ENCODE results near the gene PKP4. TPM values are rescaled to one million over a fixed set of nuclear protein-coding genes. Genes with fewer than 3 reads are reported as not detected.

PKP4 gene
- total RNA-seq, 1 donor from 2014 or later: 64.9 TPM

GRCh38 chr2:158487419-158487818 is 30.7 kb downstream of the PKP4 start:
- no peaks in the 10 kb centered on the region for H3K9me3 Mint-ChIP-seq (ENCODE audit: unreplicated experiment)
- peaks cover 48% of the 10 kb centered on the region for H3K4me1 Mint-ChIP-seq (ENCODE audit: unreplicated experiment)
- no peak overlapping the region for H3K4me3 Mint-ChIP-seq (ENCODE audit: unreplicated experiment)
- no peak for TF ChIP-seq CTCF (IDR thresholded peaks at IDR 0.05; ENCODE audit: unreplicated experiment)
- H3K27me3 Mint-ChIP-seq (ENCODE audit: unreplicated experiment): no peaks in the 10 kb centered on the region
- no peaks in the 10 kb centered on the region for H3K36me3 Mint-ChIP-seq (ENCODE audit: low read depth, unreplicated experiment)
- H3K27ac Mint-ChIP-seq (ENCODE audit: unreplicated experiment): no peak overlapping the region
- DNase-seq (ENCODE audit: low spot score): no peak

- no peaks in the 10 kb centered on the region for H3K36me3 Mint-ChIP-seq (ENCODE audit: low read depth, unreplicated experiment)
- H3K27me3 Mint-ChIP-seq (ENCODE audit: unreplicated experiment): no peaks in the 10 kb centered on the region
- TF ChIP-seq CTCF (IDR thresholded peaks at IDR 0.05; ENCODE audit: unreplicated experiment): no peak
- no peak overlapping the region for H3K4me3 Mint-ChIP-seq (ENCODE audit: unreplicated experiment)
- peaks cover 48% of the 10 kb centered on the region for H3K4me1 Mint-ChIP-seq (ENCODE audit: unreplicated experiment)
- no peak overlapping the region for H3K27ac Mint-ChIP-seq (ENCODE audit: unreplicated experiment)
- H3K9me3 Mint-ChIP-seq (ENCODE audit: unreplicated experiment): no peaks in the 10 kb centered on the region
- DNase-seq (ENCODE audit: low spot score): no peak
These were observed 31.9 kb downstream of the PKP4 start for GRCh38 chr2:158488442-158489216.

GRCh38 chr2:158489366-158490112 is 32.8 kb downstream of the PKP4 start:
- Mint-ChIP-seq H3K4me3 (ENCODE audit: unreplicated experiment) (no peak overlapping the region), H3K4me1 (ENCODE audit: unreplicated experiment) (peaks cover 48% of the 10 kb centered on the region), H3K27ac (ENCODE audit: unreplicated experiment) (no peak overlapping the region), H3K27me3 (ENCODE audit: unreplicated experiment) (no peaks in the 10 kb centered on the region), H3K9me3 (ENCODE audit: unreplicated experiment) (no peaks in the 10 kb centered on the region), H3K36me3 (ENCODE audit: low read depth, unreplicated experiment) (no peaks in the 10 kb centered on the region)
- DNase-seq (ENCODE audit: low spot score): no peak
- no peak for TF ChIP-seq CTCF (IDR thresholded peaks at IDR 0.05; ENCODE audit: unreplicated experiment)

- DNase-seq (ENCODE audit: low spot score): no peak
- H3K4me1 Mint-ChIP-seq (ENCODE audit: unreplicated experiment): peaks cover 44% of the 10 kb centered on the region
These were observed 34.3 kb downstream of the PKP4 start for GRCh38 chr2:158491072-158491471.

More at GRCh38 chr2:158491072-158491471, 34.3 kb downstream of the PKP4 start:
- Mint-ChIP-seq H3K4me3 (ENCODE audit: unreplicated experiment) (no peak overlapping the region), H3K27me3 (ENCODE audit: unreplicated experiment) (no peaks in the 10 kb centered on the region), H3K27ac (ENCODE audit: unreplicated experiment) (no peak overlapping the region), H3K9me3 (ENCODE audit: unreplicated experiment) (no peaks in the 10 kb centered on the region), H3K36me3 (ENCODE audit: low read depth, unreplicated experiment) (no peaks in the 10 kb centered on the region)
- TF ChIP-seq CTCF (IDR thresholded peaks at IDR 0.05; ENCODE audit: unreplicated experiment): no peak

Data from endothelial cell (in vitro differentiated cells).